Fibroblast of peridontal ligament (primary cell): ENCODE results near the gene CDS2.

Experiments
- DNase-seq: peaks from one replicate; pipeline ENCODE4 v3.0.0-alpha.2; 2010; ENCODE audit errors: extremely low read depth

The CDS2 gene

DNA sequence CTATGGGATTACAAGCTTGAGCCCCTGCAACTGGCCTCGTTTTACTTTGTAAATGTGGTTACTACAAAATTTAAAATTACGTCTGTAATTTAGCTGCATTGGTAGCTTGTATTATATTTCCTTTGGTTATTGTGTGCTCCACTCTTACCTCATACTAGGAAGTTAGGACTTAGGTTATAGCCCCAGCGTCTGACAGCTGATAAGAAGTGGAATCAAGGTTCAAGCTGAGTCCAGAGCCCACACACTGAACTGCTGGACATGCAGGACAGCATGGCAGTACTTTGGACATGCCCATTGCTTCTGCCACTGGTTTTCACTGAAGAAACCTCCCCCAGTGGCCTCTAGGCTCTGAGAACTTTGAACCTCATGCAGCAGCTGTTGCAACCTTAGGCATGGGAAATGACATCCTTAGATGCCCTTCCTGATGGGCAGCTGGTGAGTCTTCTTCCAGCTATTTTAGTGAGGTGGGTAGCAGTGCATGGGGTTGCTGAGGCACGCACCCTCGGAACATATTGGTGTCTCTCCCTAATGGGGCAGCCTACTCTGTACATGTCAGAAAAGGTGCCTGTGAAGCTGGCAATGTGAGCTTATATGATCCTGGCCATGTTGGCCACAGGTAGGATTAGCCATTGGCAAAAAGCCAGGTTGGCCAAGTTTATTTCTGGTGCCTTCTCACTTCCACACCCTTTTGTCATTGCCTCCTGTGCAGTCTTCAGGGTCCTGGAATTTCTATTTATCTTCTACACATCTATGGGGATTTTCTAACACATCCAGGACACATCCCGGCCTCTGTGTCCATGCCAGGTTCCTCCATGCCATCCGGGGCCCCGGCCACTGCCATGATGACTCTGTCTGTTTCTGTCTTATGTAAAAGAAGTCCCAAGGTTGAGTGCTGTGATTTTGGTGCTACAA is 85.3 kb downstream of the CDS2 start:
- no peak for DNase-seq

GRCh38 chr20:5212907-5213487 is 86.2 kb downstream of the CDS2 start:
- DNase-seq = no peak

GRCh38 chr20:5214826-5215225 is 88.0 kb downstream of the CDS2 start:
- no peak for DNase-seq

- peak; percentile 26 for DNase-seq
These were observed 89.0 kb downstream of the CDS2 start for GRCh38 chr20:5215672-5216304.

DNA sequence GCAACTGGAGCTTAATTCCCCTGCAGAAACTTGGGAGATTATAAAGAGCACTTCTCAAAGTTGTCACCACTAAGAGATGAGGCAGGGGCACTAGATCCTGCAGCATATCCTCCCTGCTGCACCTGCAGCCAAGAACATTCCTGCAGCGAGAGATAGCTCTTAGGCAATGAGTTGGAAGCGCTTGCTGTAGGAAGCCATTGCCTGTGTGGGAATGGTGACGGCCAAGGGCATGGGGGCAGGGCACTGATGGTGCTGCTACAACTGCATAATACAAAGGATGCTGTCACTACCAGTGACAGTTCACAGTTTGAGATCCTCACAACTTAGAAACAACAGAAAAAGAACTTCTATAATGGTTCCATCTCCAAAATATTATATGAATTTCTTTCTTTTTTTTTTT is 89.9 kb downstream of the CDS2 start:
- DNase-seq = no peak

DNA sequence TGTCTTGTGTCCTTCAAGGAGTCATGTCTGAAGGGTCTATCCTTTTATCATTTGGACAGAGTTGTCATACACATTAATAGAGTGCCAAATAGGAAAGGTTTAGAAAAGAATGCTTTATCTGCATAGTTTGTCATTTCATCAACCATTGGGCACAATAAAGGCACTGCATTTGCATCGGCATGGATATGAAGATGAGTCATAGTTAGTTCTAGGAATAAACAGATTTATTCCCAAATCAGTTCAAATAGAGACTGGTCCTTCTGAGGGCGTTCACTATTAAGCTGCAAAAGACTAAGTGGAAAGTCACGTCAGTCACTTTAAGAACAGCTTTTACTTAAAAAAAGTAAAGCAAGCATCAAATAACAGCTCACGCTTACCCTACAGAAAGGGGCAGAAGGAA is 90.8 kb downstream of the CDS2 start:
- DNase-seq = no peak

GRCh38 chr20:5220321-5221060 is 93.7 kb downstream of the CDS2 start:
- peak; percentile 26 for DNase-seq

- no peak for DNase-seq
These were observed 94.2 kb downstream of the CDS2 start for GRCh38 chr20:5221061-5221430.

DNA sequence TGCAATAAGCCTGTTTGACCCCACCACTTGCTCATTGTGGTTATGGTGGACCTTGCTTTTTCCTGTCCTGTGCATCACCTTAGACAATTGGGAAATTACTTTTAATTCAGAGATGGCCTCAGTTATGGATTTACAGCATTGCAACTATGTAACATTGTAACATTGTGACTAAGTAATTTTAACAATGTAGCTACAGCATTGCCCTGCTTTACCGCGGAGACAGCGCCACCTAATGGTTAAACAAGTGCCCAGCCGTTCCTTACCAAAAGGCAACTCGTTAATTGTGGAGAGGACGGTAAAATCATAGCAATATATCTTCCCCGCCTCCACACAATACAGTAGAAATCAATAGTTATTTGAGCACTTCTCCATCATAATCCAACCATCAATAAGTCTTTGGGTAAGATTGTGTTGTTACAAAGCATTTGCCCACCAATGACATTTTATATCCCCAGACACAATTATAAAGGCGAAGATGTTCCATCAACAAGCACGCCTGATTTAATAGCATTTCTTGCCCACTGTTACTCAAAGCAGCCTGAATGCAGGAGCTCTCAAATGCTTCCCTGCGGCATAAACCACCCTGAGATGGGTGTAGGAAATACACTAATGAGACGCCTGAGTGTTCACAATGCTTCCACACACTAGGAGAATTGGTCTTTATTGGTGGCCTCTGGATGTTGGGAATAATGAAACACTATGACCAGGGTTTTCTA is 96.3 kb downstream of the CDS2 start:
- DNase-seq = peak; percentile 73

GRCh38 chr20:5230544-5230943 is 103.7 kb downstream of the CDS2 start:
- no peak for DNase-seq

GRCh38 chr20:5234158-5234557 is 107.3 kb downstream of the CDS2 start:
- DNase-seq = no peak

- no peak for DNase-seq
These were observed 108.2 kb downstream of the CDS2 start for GRCh38 chr20:5234978-5235377.
